ENCODE data around the gene CLDN4.

DNA sequence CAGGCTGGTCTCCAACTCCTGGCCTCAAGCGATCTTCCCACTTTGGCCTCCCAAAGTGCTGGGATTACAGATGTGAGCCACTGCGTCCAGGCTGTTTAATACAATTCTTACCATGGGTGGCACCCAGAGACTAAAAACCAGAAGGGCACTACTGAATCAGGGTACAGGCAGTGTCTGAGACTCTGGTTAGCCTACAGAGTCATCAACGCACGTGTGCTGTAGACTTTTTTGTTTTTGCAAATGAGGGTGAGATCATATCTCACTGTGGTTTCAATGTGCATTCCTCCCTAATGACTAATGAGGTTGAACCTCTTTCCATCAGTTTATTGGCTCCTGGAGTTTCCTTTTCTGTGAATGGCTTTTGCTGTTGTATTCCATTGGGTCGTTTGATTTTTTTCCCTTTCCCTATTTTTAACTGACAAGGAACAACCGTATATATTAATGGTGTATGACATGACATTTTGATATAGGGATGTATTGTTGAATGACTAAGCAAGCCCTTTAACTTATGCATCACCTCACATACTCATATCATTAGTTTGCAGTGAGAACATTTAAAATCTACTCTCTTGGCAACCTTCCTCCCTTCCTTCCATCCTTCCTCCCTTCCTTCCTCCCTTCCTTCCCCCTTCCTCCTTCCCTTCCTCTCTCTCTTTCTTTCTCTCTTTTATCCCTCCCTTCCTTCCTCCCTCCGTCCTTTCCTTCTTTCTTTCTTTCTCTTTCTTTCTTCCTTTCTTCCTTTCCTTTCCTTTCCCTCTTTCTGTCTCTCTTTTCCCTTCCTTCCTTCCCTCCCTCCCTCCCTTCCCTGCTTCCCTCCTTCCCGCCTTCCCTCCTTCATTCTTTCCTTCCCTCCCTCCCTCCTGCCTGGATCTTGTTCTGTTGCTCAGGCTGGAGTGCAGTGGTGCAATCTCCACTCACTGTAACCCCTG, 20.9 kb downstream of the CLDN4 start:
- no peak for TF ChIP-seq CTCF (IDR thresholded peaks at IDR 0.05; ENCODE audit: borderline replicate concordance, extremely low read depth, low read length, poor library complexity, severe bottlenecking)
- TF ChIP-seq EZH2 (IDR thresholded peaks at IDR 0.05; ENCODE audit: borderline replicate concordance, low read depth, low read length, severe bottlenecking): no peak

Measured in DND-41 (cell line).